ENCODE measurements around the gene SLC6A18.
"Not testable (repeated sequence)": the region's sequence is repeated elsewhere in the genome, so short reads cannot be mapped to it uniquely, and the experiment has no call there.

Gene SLC6A18

DNA sequence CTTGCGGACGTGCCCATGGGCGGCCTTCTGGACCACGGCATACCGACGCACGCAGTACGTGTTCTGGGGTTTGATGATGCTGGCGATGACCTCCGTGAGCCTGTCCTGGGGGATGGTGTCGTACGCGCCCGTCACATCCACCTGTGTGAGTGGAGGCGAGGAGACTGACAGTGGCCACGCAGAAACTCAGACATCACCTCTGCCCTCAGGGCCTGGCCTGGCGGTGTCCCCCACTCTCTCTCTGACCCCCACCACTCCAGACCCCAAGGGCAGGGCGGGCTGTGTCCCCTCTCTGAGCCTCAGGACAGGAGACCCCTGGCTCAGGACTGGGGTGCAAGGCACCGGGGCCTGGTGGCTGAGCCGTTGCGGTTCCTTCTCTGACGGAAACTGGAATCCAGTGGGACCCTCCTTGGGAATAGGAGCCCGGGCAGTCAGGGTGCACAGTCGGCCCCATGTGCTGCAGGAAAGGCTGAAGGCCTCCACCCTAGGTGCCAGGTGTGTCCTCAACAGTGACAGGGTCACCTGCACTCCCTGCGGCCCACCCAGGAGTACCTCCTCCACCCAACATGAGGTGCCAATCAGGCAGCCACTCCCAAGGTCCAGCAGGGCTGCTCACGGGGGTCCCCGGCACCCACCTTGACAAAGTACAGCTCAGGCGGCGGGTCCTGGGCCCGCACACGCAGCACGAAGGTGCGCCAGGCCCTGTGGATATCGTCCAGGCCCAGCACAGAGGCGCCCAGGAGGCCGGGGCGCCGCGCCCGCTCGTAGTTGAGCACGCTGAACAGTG lies 53.7 kb downstream of the SLC6A18 start:
- DNase-seq: no peak

DNA sequence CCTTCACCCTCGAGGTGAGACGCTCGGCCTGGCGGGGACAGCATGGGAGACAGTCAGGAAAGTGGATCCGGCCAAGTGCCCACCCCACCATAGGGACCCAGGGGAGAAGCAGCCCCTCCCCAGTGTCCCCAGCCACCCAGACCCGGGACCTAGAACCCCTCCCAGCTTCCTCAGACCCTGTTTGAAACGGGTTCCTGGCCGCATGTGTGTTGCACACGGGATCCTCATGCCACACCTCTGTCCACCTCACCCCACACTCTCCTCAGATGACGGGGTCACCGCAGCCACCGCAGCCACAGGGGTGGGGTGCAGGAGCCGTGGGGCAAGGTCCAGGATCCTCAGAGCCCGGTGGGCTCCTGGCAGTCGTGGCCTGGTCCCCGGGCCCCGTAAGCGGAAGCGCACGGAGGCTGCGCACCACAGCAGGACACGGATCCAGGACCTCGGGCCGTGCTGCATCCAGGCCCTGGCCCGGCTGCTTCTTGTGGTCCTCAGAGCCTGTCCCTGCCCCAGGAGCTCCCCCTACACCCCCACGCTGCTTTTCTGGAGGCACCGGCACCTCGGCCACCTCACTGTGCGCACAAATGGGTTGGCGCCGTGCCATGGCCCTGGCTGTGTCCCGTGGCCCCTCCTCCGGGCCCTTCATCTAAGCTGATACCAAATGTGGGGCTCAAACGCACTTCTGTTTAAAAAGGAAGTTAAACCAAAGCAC lies 54.4 kb downstream of the SLC6A18 start:
- DNase-seq: no peak

DNA sequence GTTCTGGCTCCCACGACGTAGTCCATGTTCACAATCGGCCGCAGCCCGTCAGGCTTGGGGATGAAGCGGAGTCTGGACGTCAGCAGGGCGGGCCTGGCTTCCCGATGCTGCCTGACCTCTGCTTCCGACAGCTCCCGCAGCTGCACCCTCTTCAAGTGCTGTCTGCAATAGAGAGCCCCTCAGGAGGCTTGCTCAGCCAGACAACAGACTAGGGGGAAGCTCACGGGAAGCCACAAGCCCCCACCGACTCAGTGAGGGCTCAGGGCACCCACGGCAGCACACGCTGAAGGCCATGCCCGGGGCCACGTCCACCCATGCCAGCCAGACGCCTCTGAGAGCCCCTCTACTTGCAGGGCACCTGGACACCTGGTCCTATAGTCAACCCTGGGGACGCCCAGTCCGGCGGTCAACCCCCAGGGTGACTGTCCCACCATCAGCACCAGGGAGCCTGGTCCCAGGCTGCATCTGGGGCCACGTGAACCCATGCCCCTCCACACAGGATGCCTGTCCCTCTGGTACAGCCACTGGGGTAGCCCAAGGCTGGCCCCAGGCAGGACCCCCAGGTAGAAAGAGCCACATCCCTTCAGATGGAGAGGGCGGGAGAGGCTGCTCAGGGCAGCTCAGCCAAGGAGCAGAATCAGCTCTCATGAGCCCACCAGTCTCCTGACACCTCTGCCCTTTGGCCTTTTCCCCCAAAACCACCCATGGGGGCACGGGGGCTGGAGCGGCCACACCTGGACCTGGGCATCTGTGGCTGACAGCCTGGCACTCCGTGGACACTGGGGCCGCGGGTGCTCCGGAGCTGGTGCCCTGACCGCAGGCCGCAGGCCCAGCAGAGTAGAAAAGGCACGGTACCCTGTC lies 55.2 kb downstream of the SLC6A18 start:
- no peak for DNase-seq

DNA sequence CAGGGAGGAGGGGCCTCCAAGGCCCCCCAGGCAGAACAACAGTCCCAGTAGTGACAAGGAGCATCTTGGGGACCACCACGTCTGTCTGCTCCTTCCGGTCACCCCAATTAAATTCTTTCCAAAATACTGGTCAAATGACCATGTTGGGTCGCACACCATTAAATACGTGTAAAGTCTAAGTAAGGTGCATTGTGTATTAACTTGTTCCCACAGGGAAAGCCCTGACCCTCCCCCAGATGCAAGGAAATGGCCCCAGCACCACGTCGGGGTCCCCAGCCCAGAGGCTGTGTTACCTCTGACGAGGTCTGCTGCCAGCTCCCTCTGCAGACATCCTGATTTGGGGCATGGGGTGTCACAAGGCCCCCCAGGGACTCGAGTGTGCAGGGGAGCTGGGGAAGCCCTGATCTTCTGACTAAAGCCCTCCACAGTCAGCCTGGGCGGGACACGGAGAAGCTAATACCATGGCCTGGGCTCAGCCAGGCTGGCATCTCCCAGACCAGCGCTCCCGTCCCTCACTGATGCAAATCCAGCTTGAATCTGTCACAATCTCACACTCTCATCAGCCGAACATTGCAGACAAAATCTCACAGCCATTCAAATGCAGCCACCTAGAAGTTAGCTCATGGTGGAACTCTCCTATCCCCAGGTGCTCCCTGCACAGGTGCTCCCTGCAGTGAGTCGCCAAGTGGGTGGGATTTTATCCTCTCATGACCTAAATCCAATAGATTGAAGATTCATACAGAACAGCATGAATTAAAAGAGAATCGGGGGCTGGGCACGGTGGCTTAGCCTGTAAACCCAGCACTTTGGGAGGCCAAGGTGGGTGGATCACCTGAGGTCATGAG lies 56.1 kb downstream of the SLC6A18 start:
- no peak for DNase-seq

DNA sequence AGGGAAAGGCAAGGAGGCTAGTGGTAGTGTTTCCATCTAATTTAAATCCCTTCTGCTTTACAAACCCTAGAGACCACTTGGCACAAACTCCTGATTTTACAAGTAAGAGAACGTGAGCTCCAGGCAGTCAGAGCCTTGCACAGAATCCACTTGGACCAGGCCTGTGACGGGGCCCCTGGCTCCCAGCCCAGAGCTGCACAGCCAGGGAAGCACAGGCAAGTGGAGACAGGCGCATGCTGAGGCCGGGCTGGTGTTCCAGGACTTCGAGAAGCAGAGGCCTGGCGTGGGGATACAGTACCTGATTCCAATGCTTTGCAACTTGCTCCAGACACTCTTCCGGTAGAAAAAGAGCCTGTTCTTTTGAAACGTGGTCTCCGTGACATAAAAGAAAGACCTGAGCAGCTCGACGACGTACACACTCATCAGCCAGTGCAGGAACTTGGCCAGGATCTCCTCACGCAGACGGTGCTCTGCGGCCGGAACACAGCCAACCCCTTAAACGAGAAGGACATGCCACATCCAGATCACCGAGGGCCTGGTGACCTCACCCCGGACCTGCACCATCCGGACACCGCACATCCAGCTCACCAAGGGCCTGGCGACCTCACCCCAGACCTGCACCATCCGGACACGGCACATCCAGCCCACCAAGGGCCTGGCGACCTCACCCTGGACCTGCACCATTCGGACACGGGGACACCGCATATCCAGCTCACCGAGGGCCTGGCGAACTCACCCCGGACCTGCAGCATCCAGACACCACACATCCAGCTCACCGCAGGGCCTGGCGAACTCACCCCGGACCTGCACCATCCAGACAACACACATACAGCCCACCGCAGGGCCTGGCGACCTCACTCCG lies 57.2 kb downstream of the SLC6A18 start:
- no peak for DNase-seq

DNA sequence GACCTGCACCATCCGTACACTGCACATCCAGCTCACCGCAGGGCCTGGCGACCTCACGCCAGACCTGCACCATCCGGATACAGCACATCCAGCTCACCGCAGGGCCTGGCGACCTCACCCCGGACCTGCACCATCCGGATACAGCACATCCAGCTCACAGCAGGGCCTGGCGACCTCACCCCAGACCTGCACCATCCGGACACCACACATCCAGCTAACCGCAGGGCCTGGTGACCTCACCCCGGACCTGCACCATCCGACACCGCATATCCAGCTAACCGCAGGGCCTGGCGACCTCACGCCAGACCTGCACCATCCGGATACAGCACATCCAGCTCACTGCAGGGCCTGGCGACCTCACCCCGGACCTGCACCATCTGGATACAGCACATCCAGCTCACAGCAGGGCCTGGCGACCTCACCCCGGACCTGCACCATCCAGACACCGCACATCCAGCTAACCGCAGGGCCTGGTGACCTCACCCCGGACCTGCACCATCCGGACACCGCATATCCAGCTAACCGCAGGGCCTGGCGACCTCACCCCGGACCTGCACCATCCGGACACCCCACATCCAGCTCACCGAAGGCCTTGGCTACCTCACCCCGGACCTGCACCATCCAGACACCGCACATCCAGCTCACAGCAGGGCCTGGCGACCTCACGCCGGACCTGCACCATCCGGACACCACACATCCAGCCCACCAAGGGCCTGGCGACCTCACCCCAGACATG lies 58.0 kb downstream of the SLC6A18 start:
- not testable (repeated sequence) for DNase-seq

DNA sequence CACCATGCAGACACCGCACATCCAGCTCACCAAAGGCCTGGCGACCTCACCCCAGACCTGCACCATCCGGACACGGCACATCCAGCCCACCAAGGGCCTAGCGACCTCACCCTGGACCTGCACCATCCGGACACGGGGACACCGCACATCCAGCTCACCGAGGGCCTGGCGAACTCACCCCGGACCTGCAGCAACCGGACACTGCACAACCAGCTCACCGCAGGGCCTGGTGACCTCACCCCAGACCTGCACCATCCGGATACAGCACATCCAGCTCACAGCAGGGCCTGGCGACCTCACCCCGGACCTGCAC lies 58.5 kb downstream of the SLC6A18 start:
- not testable (repeated sequence) for DNase-seq

DNA sequence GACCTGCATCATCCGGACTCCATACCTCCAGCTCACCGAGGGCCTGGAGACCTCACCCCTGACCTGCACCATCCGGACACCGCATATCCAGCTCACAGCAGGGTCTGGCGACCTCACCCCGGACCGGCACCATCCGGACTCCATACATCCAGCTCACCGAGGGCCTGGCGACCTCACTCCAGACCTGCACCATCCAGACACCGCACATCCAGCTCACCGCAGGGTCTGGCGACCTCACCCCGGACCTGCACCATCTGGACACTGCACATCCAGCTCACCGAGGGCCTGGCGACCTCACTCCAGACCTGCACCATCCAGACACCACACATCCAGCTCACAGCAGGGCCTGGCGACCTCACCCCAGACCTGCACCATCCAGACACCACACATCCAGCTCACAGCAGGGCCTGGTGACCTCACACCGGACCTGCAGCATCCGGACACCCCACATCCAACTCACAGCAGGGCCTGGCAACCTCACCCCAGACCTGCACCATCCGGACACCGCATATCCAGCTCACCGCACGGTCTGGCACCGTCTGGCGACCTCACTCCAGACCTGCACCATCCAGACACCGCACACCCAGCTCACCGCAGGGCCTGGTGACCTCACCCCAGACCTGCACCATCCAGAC lies 59.3 kb downstream of the SLC6A18 start:
- not testable (repeated sequence) for DNase-seq

DNA sequence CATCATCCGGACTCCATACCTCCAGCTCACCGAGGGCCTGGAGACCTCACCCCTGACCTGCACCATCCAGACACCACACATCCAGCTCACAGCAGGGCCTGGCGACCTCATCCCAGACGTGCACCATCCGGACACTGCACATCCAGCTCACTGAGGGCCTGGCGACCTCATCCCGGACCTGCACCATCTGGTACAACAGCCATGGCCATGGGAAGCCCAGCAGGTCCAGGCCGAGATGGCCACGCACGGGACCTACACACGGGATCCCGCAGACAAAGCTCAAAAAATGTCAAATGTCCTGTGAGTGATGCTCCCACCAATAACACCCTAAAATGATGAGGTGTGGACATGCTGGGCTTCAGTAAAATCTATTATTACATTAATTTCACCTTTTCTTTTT lies 60.0 kb downstream of the SLC6A18 start:
- no peak for DNase-seq

DNA sequence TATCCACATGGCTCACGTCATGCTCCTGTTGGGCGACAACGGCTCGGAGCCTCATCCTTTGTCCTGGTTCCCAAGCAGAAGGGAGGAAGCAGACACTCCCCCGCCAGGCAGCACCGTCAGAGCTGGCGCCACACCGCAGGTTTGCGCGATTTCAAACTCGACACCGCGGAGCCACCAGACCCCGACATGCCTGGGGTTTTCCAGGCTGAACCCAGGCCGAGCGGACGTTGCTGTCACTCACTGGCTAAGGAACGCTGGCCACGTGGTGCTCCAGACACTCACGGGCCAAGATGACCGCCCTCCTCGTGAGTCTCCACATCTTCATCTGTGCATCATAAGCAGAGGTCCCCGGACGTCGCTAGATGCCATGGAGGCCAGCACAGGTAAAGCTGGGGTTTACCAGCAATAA lies 60.7 kb downstream of the SLC6A18 start:
- DNase-seq: no peak

DNA sequence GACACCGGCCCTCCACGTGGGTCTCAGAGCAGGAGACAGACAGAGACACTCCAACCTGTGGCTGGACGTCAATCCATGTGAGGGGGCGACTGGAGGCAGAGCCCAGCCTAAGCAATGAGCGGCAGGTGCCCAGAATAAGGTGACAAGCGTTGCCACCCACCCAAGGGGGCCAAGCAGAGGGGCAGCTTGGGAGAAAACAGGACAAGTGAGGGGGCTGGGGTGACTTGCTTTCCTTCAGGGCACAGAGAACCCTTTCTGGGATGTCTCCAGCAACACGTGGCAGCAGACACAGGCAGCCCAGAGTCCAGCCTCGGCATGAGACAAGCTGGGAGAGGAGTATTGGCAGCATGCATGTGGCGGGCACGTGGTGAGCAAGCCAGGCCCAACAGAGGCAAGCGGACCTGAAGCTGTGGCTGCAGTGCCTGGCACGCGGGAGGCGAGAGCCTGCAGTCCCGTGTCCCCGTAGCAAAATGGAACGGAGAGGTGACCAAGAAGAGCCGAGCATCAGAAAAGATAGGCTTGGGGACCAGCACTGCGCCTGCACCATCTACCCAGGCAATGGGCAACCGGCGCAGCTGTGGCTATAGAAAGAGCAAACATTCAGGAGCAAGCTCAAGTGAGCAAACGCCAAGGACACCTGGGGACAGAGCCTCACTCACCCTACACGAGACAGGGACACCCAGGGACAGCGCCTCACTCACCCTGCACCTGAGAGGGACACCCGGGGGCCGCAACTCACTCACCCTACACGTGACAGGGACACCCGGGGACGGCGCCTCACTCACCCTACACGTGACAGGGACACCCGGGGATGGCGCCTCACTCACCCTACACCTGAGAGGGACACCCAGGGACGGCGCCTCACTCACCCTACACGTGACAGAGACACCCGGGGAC lies 63.5 kb downstream of the SLC6A18 start:
- no peak for DNase-seq

DNA sequence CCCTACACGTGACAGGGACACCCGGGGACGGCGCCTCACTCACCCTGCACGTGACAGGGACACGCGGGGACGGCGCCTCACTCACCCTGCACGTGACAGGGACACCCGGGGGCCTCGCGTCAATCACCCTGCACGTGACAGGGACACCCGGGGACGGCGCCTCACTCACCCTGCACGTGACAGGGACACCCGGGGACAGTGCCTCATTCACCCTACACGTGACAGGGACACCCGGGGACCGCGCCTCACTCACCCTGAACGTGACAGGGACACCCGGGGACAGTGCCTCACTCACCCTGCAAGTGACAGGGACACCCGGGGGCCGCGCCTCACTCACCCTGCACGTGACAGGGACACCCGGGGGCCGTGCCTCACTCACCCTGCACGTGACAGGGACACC lies 64.4 kb downstream of the SLC6A18 start:
- DNase-seq: not testable (repeated sequence)

DNA sequence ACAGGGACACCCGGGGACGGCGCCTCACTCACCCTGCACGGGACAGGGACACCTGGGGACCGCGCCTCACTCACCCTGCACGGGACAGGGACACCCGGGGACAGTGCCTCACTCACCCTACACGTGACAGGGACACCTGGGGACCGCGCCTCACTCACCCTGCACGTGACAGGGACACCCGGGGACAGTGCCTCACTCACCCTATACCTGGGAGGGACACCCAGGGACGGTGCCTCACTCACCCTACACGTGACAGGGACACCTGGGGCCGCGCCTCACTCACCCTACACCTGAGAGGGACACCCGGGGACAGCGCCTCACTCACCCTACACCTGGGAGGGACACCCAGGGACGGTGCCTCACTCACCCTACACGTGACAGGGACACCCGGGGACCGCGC lies 65.8 kb downstream of the SLC6A18 start:
- not testable (repeated sequence) for DNase-seq

DNA sequence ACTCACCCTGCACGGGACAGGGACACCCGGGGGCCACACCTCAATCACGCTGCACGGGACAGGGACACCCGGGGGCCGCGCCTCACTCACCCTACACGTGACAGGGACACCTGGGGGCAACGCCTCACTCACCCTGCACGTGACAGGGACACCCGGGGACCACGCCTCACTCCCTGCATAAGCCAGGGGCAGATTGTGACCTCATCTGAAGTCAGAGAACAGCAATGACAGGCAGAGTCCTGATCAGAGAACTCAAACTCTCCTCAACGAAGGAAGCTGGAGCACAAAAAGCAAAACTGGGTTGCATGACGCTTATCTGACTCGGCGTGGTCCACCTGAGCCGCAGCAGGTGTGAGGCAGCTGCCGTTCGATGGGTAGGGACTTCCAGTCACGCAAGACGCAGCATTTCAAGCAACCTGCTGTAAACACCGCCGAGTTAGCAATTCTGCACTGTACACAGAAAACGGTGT lies 66.5 kb downstream of the SLC6A18 start:
- no peak for DNase-seq

DNA sequence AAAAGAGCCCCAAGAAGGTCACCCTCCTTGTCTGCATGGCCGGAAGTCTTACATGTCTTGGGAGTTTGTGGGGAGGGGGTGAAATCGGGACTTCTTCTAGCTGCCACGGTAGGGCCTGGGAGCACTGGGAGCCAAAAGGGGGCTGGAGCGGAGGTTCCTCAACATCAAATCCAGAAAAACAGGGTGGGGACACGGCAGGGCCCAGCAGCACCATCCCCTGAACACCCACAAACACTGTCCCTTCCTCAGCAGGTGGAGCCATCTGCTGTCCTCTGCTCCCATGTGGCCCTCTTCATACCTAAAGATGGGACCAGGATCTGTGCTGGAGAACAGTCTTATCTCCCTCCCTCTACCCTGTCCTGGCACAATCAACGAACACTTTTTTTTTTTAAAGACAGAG lies 67.0 kb downstream of the SLC6A18 start:
- DNase-seq: no peak

DNA sequence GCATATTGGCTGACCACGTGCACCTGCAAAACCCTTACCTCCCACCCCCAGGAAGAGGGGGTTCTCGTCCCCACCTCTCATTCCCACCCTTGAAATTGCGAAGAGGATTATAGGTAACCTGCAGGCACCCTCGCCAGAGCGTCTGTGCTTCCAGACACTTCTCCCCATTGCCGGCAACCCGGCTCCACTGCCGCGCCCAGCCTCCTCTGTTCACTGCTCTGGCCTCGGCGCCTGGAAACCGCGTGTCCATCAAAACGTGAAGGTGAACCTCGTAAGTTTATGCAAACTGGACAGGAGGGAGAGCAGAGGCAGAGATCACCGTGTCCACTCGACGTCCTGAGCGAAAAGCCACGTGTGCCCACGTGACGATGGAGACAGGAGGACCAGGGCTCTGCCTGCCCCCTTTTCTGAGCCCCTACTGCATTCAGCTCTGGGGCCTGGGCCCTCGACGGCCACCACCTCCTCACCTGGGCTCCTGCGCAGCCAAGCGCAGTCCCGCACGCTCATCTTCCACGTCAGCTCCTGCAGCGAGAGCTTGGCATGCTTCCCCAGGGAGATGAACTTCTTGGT lies 67.8 kb downstream of the SLC6A18 start:
- DNase-seq: no peak

DNA sequence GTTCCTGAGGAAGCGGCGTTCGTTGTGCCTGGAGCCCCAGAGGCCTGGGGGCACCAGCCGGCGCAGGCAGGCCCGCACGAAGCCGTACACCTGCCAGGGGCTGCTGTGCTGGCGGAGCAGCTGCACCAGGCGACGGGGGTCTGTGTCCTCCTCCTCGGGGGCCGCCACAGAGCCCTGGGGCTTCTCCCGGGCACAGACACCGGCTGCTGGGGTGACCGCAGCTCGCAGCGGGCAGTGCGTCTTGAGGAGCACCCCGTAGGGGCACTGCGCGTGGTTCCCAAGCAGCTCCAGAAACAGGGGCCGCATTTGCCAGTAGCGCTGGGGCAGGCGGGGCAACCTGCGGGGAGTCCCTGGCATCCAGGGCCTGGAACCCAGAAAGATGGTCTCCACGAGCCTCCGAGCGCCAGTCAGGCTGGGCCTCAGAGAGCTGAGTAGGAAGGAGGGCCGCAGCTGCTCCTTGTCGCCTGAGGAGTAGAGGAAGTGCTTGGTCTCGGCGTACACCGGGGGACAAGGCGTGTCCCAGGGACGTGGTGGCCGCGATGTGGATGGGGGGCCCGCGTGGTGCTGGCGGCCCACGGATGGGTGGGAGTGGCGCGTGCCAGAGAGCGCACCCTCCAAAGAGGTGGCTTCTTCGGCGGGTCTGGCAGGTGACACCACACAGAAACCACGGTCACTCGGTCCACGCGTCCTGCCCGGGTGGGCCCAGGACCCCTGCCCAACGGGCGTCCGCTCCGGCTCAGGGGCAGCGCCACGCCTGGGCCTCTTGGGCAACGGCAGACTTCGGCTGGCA lies 68.4 kb downstream of the SLC6A18 start:
- DNase-seq: no peak
